IMR-90 (cell line): ENCODE results near the gene SPAG9. TPM values are rescaled to one million over a fixed set of nuclear protein-coding genes. Genes with fewer than 3 reads are reported as not detected.

Experiments used
- ATAC-seq: fragments of 200-7000 bp; cut with Tn5 transposase; 2 replicates; pipeline ENCODE4 v1.9.1; 2020; ENCODE audit warnings: low read depth, mild to moderate bottlenecking, moderate library complexity
- BruUV-seq: library from RNA; stranded (reverse); fragments of 400-500 nt; replicated peaks from 2 replicates; lab custom pipeline; 2021; lab: Mats Ljungman, UMichigan
- CTCF ChIA-PET: fragments of 300-600 bp; formaldehyde crosslinking; extraction: SDS; loops from one replicate; lab custom pipeline; 2021; ENCODE audit warnings: antibody characterized with exemption; lab: Yijun Ruan, JAX
- POLR2A ChIA-PET: fragments of 300-600 bp; sonication (Branson Sonifier 250); formaldehyde crosslinking; loops from one replicate; lab custom pipeline; 2022; ENCODE audit warnings: antibody characterized with exemption; ENCODE audit not compliant: unreplicated experiment; lab: Charles Lee
- DNase-seq: peaks from one replicate; pipeline ENCODE4 v3.0.0; 2013
- H2AFZ ChIP-seq: replicated peaks from 2 replicates; pipeline ENCODE3; 2013; ENCODE audit warnings: low read length, mild to moderate bottlenecking; ENCODE audit not compliant: poor library complexity
- H2AK5ac ChIP-seq: 2 replicates; pipeline ENCODE4 v1.6.1; 2013; ENCODE audit warnings: low read depth, low read length, inconsistent platforms
- H2AK9ac ChIP-seq: replicated peaks from 2 replicates; pipeline ENCODE3; 2013; ENCODE audit warnings: mild to moderate bottlenecking, low read depth, low read length, moderate library complexity; ENCODE audit not compliant: poor library complexity
- H2BK120ac ChIP-seq: 2 replicates; pipeline ENCODE4 v1.6.1; 2013; ENCODE audit warnings: low read depth, low read length, inconsistent platforms
- H2BK15ac ChIP-seq: 3 replicates; pipeline ENCODE4 v1.6.1; 2013; ENCODE audit warnings: low read depth, low read length, inconsistent platforms
- H2BK20ac ChIP-seq: 2 replicates; pipeline ENCODE4 v1.6.1; 2013; ENCODE audit warnings: low read depth, mild to moderate bottlenecking, inconsistent platforms, low read length, moderate library complexity
- H2BK5ac ChIP-seq: 2 replicates; pipeline ENCODE4 v1.6.1; 2013; ENCODE audit warnings: mild to moderate bottlenecking, low read depth, low read length, inconsistent platforms; ENCODE audit not compliant: poor library complexity, severe bottlenecking
- H3K14ac ChIP-seq: replicated peaks from 2 replicates; pipeline ENCODE4 v1.6.1; 2013; ENCODE audit warnings: low read depth, low read length, inconsistent platforms
- H3K18ac ChIP-seq: 2 replicates; pipeline ENCODE4 v1.6.1; 2013; ENCODE audit warnings: low read depth, low read length, control low read depth
- H3K23ac ChIP-seq: 2 replicates; pipeline ENCODE4 v1.6.1; 2013; ENCODE audit warnings: low read depth, low read length, inconsistent platforms
- H3K27ac ChIP-seq: 2 replicates; pipeline ENCODE4 v1.5.1; 2013; ENCODE audit warnings: mild to moderate bottlenecking, control low read depth, low read length; ENCODE audit not compliant: insufficient read depth
- H3K27me3 ChIP-seq: 2 replicates; pipeline ENCODE4 v1.6.1; 2013; ENCODE audit warnings: low read length; ENCODE audit not compliant: control insufficient read depth, insufficient read depth
- H3K36me3 ChIP-seq: 2 replicates; pipeline ENCODE4 v1.6.1; 2013; ENCODE audit warnings: low read length, mixed read lengths; ENCODE audit not compliant: control insufficient read depth, insufficient read depth
- H3K4ac ChIP-seq: 2 replicates; pipeline ENCODE4 v1.6.1; 2013; ENCODE audit warnings: low read depth, low read length, inconsistent platforms
- H3K4me1 ChIP-seq: 2 replicates; pipeline ENCODE4 v1.6.1; 2013; ENCODE audit warnings: low read length, mixed read lengths; ENCODE audit not compliant: control insufficient read depth, insufficient read depth
- H3K4me2 ChIP-seq: 2 replicates; pipeline ENCODE4 v1.6.1; 2013; ENCODE audit warnings: low read depth, mild to moderate bottlenecking, control low read depth, low read length, moderate library complexity
- H3K4me3 ChIP-seq: 2 replicates; pipeline ENCODE4 v1.5.1; 2013; ENCODE audit warnings: low read depth, mild to moderate bottlenecking, control low read depth, low read length, moderate library complexity; ENCODE audit not compliant: insufficient read depth
- H3K56ac ChIP-seq: 2 replicates; pipeline ENCODE4 v1.6.1; 2013; ENCODE audit warnings: low read length, inconsistent platforms; ENCODE audit not compliant: insufficient read depth; ENCODE audit errors: extremely low read depth
- H3K79me1 ChIP-seq, 2 experiments: 2 replicates each; pipeline ENCODE4 v1.6.1; 2013; ENCODE audit warnings: low read length in 2 of 2, inconsistent platforms in 1 of 2, low read depth in 1 of 2
- H3K9ac ChIP-seq: 2 replicates; pipeline ENCODE4 v1.6.1; 2013; ENCODE audit warnings: low read depth, low read length, control low read depth
- H3K9me1 ChIP-seq: 2 replicates; pipeline ENCODE4 v1.6.1; 2013; ENCODE audit warnings: low read length, inconsistent platforms; ENCODE audit not compliant: insufficient read depth
- H3K9me3 ChIP-seq: 2 replicates; pipeline ENCODE4 v1.6.1; 2013; ENCODE audit warnings: low read length; ENCODE audit not compliant: control insufficient read depth, insufficient read depth
- H4K20me1 ChIP-seq: 2 replicates; pipeline ENCODE4 v1.6.1; 2013; ENCODE audit warnings: low read length, inconsistent platforms; ENCODE audit not compliant: insufficient read depth
- H4K5ac ChIP-seq: 2 replicates; pipeline ENCODE4 v1.6.1; 2013; ENCODE audit warnings: mild to moderate bottlenecking, low read depth, low read length, control low read depth
- H4K8ac ChIP-seq, 2 experiments: 2 replicates each; pipeline ENCODE4 v1.6.1; 2013; ENCODE audit warnings: low read depth in 2 of 2, low read length in 2 of 2, control low read depth in 1 of 2, inconsistent platforms in 1 of 2
- H4K91ac ChIP-seq: 2 replicates; pipeline ENCODE4 v1.6.1; 2013; ENCODE audit warnings: low read depth, low read length, inconsistent platforms; ENCODE audit not compliant: insufficient read depth
- CHD1 ChIP-seq: IDR thresholded peaks from 2 replicates; pipeline ENCODE4 v1.6.1; 2012; ENCODE audit warnings: low read depth, low read length, improper control_type of control experiment
- FOS ChIP-seq: fragments of 150-350 bp; IDR thresholded peaks from 2 replicates; pipeline ENCODE4 v1.6.1; 2016; ENCODE audit warnings: low read depth, low read length
- MXI1 ChIP-seq: IDR thresholded peaks from 2 replicates; pipeline ENCODE4 v1.6.1; 2012; ENCODE audit warnings: low read depth, mild to moderate bottlenecking, low read length, moderate library complexity, borderline replicate concordance
- POLR2A ChIP-seq: IDR thresholded peaks from 2 replicates; pipeline ENCODE4 v1.6.1; 2012; ENCODE audit warnings: mild to moderate bottlenecking, low read depth, low read length
- RAD21 ChIP-seq: IDR thresholded peaks from 2 replicates; pipeline ENCODE4 v1.6.1; 2012; ENCODE audit warnings: low read length, improper control_type of control experiment
- USF2 ChIP-seq: fragments of 150-350 bp; IDR thresholded peaks from 2 replicates; pipeline ENCODE4 v1.6.1; 2017; ENCODE audit warnings: mild to moderate bottlenecking, antibody characterized with exemption, low read length, low read depth
- WGBS, 2 experiments: methylation state at CpG; one replicate each; pipeline versions ENCODE4 v1.1.5 to v1.1.7; 2013; ENCODE audit warnings: missing lambda C conversion rate in 2 of 2; ENCODE audit not compliant: insufficient read length in 1 of 2; ENCODE audit errors: extremely low coverage in 2 of 2; 5-methylcytosine and 5-hydroxymethylcytosine counted together
- dilution Hi-C: fragments of 300-500 bp; cut with HindIII; formaldehyde crosslinking; loops from one replicate; pipeline ENCODE4 v1.14.3; 2018; ENCODE audit warnings: low sequenced_read_pairs; ENCODE audit not compliant: unreplicated experiment
- in situ Hi-C: fragments of 300-500 bp; cut with MboI; formaldehyde crosslinking; loops from 3 replicates; pipeline ENCODE4 v1.14.3; 2019; ENCODE audit warnings: low sequenced_read_pairs, inconsistent platforms, mixed read lengths
- intact Hi-C: fragments of 100-400 bp; cut with micrococcal nuclease; formaldehyde crosslinking; loops from 2 replicates; pipeline ENCODE4 v1.10.0; 2022
- polyA plus RNA-seq, 3 experiments: library from polyadenylated mRNA; depleted of rRNA; stranded (reverse); fragments of >200 nt; gene quantifications; 2 replicates each; pipeline ENCODE4 v1.2.3, GENCODE V29; 2012; ENCODE audit warnings: low replicate concordance in 1 of 3
- total RNA-seq: library from RNA; depleted of rRNA; stranded (reverse); fragments of >200 nt; gene quantifications from 2 replicates; pipeline ENCODE4 v1.2.3, GENCODE V29; 2012

Gene SPAG9
- total and polyA plus RNA-seq, 2 of the 4 experiments (the other 2 are of a cell fraction), result 26.7 to 75.5 TPM

- no peak overlapping the region for H2BK5ac ChIP-seq
- no peak overlapping the region for H3K23ac ChIP-seq
- H3K79me1 ChIP-seq, result no peaks in the 10 kb centered on the region
- TF ChIP-seq MXI1 (no peak), RAD21 (no peak), POLR2A (no peak), FOS (no peak), USF2 (no peak), CHD1 (no peak)
- ChIA-PET CTCF (interaction anchor here (0.7 to 1.9 kb wide), 2 partner anchors 17 to 20 kb away, joined by 3 to 9 read pairs; partner anchors contain the start of gene NME1), POLR2A (no interaction called here)
- H2BK120ac ChIP-seq, result no peak overlapping the region
- no CpG with 5 or more reads among the region's 3 CpGs for WGBS, 2 experiments
- no peak overlapping the region for H3K4me3 ChIP-seq
- H3K4ac ChIP-seq, result no peak overlapping the region
- ATAC-seq, result no peak
- H4K8ac ChIP-seq, result no peak overlapping the region
- H3K9me3 ChIP-seq, result no peaks in the 10 kb centered on the region
- no peak overlapping the region for H4K5ac ChIP-seq
- H2BK20ac ChIP-seq, result no peak overlapping the region
- H2AFZ ChIP-seq, result no peak overlapping the region
- no peak overlapping the region for H3K4me2 ChIP-seq
- dilution Hi-C loops, result no loop called here
- BruUV-seq, result no TSS peak
- no peak overlapping the region for H4K91ac ChIP-seq
- H2AK9ac ChIP-seq, result no peak overlapping the region
- H3K14ac ChIP-seq, result no peak overlapping the region
- H3K18ac ChIP-seq, result no peak overlapping the region
- in situ Hi-C loops, result no loop called here
- H3K27ac ChIP-seq, result no peak overlapping the region
- H3K36me3 ChIP-seq, result no peaks in the 10 kb centered on the region
- intact Hi-C loops, result no loop called here
- DNase-seq, result no peak
- H2BK15ac ChIP-seq, result no peak overlapping the region
- H4K20me1 ChIP-seq, result no peaks in the 10 kb centered on the region
- no peaks in the 10 kb centered on the region for H3K9me1 ChIP-seq
- no peak overlapping the region for H2AK5ac ChIP-seq
- H3K56ac ChIP-seq, result no peak overlapping the region
- no peaks in the 10 kb centered on the region for H3K27me3 ChIP-seq
- no peaks in the 10 kb centered on the region for H3K4me1 ChIP-seq
- no peak overlapping the region for H3K9ac ChIP-seq
These were observed 15.3 kb upstream of the SPAG9 start for GRCh38 chr17:51135956-51136355.
